AG04450 (cell line): ENCODE results near the gene ZC3H7A. TPM values are rescaled to one million over a fixed set of nuclear protein-coding genes. Genes with fewer than 3 reads are reported as not detected.
"Not testable (repeated sequence)": the region's sequence is repeated elsewhere in the genome, so short reads cannot be mapped to it uniquely, and the experiment has no call there.

Experiments used
- CTCF ChIA-PET: fragments of 300-600, 350-600 bp; formaldehyde crosslinking; extraction: SDS; loops from one replicate; lab custom pipeline; 2022; ENCODE audit warnings: antibody characterized with exemption, inconsistent platforms; lab: Charles Lee
- POLR2A ChIA-PET: fragments of 350-600 bp; formaldehyde crosslinking; extraction: SDS; loops from one replicate; lab custom pipeline; 2021; ENCODE audit warnings: antibody characterized with exemption, inconsistent platforms; lab: Yijun Ruan, JAX
- DNase-seq: peaks from one replicate; pipeline ENCODE4 v3.0.0-alpha.2; 2011; ENCODE audit warnings: low read depth, low spot score
- H3K27ac ChIP-seq: one replicate; pipeline ENCODE4 v1.5.1; 2012; ENCODE audit warnings: low read depth, low read length, control low read depth
- H3K27me3 ChIP-seq: one replicate; pipeline ENCODE4 v1.6.0; 2012; ENCODE audit warnings: low read length; ENCODE audit not compliant: control insufficient read depth, insufficient read depth
- H3K4me3 ChIP-seq: 2 replicates; pipeline ENCODE4 v1.5.1; 2011; ENCODE audit warnings: mild to moderate bottlenecking, low read depth, low read length, control low read depth
- H3K9me3 ChIP-seq: 2 replicates; pipeline ENCODE4 v1.5.1; 2012; ENCODE audit warnings: low read length; ENCODE audit not compliant: control insufficient read depth, insufficient read depth
- CTCF ChIP-seq: IDR thresholded peaks from 2 replicates; pipeline ENCODE4 v1.5.1; 2011; ENCODE audit warnings: low read depth, low read length, control low read depth, inconsistent platforms
- polyA plus RNA-seq: library from polyadenylated mRNA; depleted of rRNA; stranded (reverse); fragments of >200 nt; gene quantifications from 2 replicates; pipeline ENCODE4 v1.2.3, GENCODE V29; 2011

The ZC3H7A gene
- polyA plus RNA-seq, 1 experiment, result 72.6 TPM

GRCh38 chr16:11816123-11816522, 19.1 kb upstream of the ZC3H7A start:
- CTCF ChIA-PET, result interaction anchor here (1.0 kb wide), 1 partner anchor 251 kb away, joined by 3 read pairs; no protein-coding TSS in a partner anchor
- Histone ChIP-seq H3K27me3 (no peaks in the 10 kb centered on the region), H3K27ac (no peak overlapping the region), H3K4me3 (no peak overlapping the region), H3K9me3 (no peaks in the 10 kb centered on the region; the same call in 1 of the 2 replicates)
- no peak for DNase-seq
- POLR2A ChIA-PET, result interaction anchor here (0.7 kb wide), 1 partner anchor 311 kb away, joined by 3 read pairs; no protein-coding TSS in a partner anchor
- TF ChIP-seq CTCF, result no peak

- H3K27me3 ChIP-seq, H3K9me3 ChIP-seq, H3K4me3 ChIP-seq, POLR2A ChIA-PET, DNase-seq, H3K27ac ChIP-seq: not testable (repeated sequence)
- CTCF ChIA-PET, result interaction anchor here (1.0 to 1.1 kb wide), 2 partner anchors 407 to 410 kb away, joined by 3 read pairs; no protein-coding TSS in a partner anchor
Measured at GRCh38 chr16:11814800-11815199, 17.7 kb upstream of the ZC3H7A start.

GRCh38 chr16:11806721-11807120, 9.7 kb upstream of the ZC3H7A start:
- no peak for DNase-seq
- H3K9me3 ChIP-seq, result no peaks in the 10 kb centered on the region; the same call in 1 of the 2 replicates
- no peak overlapping the region for H3K27ac ChIP-seq
- H3K4me3 ChIP-seq, result no peak overlapping the region
- POLR2A ChIA-PET, result interaction anchor here (0.5 to 1.0 kb wide), 3 partner anchors 9 to 155 kb away, joined by 4 to 6 read pairs (median 4); partner anchors contain the start of gene ZC3H7A
- H3K27me3 ChIP-seq, result no peaks in the 10 kb centered on the region
- CTCF ChIA-PET, result interaction anchor here (0.9 kb wide), 1 partner anchor 262 kb away, joined by 8 read pairs; no protein-coding TSS in a partner anchor
- TF ChIP-seq CTCF, result no peak

GRCh38 chr16:11805556-11805955, 8.5 kb upstream of the ZC3H7A start:
- Histone ChIP-seq H3K27ac (no peak overlapping the region), H3K4me3 (no peak overlapping the region), H3K27me3 (no peaks in the 10 kb centered on the region), H3K9me3 (no peaks in the 10 kb centered on the region; the same call in 1 of the 2 replicates)
- TF ChIP-seq CTCF, result no peak
- ChIA-PET POLR2A (no interaction called here), CTCF (no interaction called here)
- no peak for DNase-seq

GRCh38 chr16:11801481-11802021, 4.5 kb upstream of the ZC3H7A start:
- Histone ChIP-seq H3K9me3 (no peaks in the 10 kb centered on the region), H3K27ac (peak overlapping the region; percentile 73), H3K27me3 (no peaks in the 10 kb centered on the region), H3K4me3 (no peak overlapping the region)
- CTCF ChIA-PET, result interaction anchor here (0.7 kb wide), 1 partner anchor 87 kb away, joined by 5 read pairs; no protein-coding TSS in a partner anchor
- no peak for TF ChIP-seq CTCF
- no peak for DNase-seq
- POLR2A ChIA-PET, result no interaction called here
